ENCODE results near the gene ADAT3. TPM values are rescaled to one million over a fixed set of nuclear protein-coding genes. Genes with fewer than 3 reads are reported as not detected.

Gene ADAT3
- total RNA-seq, 1 donor, result 4.2 TPM

DNA sequence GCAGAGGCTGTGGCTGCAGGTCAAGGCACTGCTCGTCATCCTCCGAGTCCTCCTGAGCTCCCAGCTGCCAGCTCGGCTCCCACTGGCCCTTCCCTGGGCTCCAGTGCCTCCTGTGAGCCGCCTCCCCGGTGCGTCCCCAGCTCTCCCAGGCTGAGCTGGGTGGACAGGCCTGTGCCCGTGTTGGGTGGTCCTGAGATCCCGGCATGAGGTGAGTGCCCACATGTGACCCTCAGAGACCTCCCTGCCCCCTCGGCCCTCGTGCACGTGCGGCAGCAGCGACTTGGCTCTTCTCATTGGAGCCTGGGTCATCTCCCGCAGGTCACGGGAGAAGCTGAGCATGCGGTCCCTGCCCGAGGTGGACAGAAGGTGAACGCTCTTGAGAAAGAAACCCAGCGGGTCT, 15.4 kb downstream of the ADAT3 start:
- TF ChIP-seq, protein P1, sequence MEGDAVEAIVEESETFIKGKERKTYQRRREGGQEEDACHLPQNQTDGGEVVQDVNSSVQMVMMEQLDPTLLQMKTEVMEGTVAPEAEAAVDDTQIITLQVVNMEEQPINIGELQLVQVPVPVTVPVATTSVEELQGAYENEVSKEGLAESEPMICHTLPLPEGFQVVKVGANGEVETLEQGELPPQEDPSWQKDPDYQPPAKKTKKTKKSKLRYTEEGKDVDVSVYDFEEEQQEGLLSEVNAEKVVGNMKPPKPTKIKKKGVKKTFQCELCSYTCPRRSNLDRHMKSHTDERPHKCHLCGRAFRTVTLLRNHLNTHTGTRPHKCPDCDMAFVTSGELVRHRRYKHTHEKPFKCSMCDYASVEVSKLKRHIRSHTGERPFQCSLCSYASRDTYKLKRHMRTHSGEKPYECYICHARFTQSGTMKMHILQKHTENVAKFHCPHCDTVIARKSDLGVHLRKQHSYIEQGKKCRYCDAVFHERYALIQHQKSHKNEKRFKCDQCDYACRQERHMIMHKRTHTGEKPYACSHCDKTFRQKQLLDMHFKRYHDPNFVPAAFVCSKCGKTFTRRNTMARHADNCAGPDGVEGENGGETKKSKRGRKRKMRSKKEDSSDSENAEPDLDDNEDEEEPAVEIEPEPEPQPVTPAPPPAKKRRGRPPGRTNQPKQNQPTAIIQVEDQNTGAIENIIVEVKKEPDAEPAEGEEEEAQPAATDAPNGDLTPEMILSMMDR (IDR thresholded peaks at IDR 0.05; ENCODE audit: insufficient read depth, low read length), result no peak
- no peak for DNase-seq (ENCODE audit: low read depth)

DNA sequence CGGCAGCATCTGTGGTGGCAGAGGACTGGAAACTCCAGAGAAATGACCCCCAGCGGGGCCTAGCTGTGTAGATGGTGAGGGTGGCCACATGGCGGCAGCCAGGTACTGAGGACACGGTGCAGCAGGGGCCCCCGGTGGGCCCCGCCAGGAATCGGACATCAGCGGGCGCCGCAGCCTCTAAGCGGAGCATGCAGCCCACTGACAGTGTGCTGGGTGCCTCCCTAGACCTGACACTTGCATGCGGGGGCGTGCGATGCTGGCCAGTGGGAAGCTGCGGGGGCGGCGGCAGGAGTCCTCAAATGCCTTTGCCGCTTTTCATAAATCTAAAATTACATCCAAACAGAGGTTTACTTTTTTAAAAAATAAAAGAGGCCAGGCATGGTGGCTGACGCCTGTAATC, 16.1 kb downstream of the ADAT3 start:
- DNase-seq (ENCODE audit: low read depth), result no peak
- TF ChIP-seq, protein P1 (IDR thresholded peaks at IDR 0.05; ENCODE audit: insufficient read depth, low read length), result no peak
- no peak overlapping the region for H3K4me3 ChIP-seq (ENCODE audit: low read depth, low read length)

More for the DNA sequence above, 15.4 kb downstream of the ADAT3 start:
- H3K4me3 ChIP-seq (ENCODE audit: low read depth, low read length), result no peak overlapping the region

DNA sequence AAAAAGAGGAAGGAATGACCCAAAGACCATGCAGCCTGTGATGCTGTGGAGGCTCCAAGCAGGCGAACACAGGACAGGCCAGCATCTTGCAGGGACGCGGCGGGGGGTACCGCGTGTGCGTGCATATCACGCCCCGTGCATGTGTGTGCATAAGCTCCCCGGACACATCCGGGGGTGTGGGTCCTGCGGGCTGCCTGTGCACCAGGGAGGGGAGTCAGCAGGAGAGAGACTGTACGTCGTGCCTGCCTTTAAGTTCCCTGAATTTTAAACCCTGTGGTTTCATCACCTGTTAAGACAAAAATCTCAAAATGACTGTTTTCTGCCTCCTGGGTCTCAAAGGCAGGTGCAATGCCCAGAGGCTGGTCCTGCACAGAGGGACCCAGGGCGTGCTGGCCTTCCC, 16.6 kb downstream of the ADAT3 start:
- H3K4me3 ChIP-seq (ENCODE audit: low read depth, low read length), result no peak overlapping the region
- TF ChIP-seq, protein P1 (IDR thresholded peaks at IDR 0.05; ENCODE audit: insufficient read depth, low read length), result no peak
- DNase-seq (ENCODE audit: low read depth), result no peak

DNA sequence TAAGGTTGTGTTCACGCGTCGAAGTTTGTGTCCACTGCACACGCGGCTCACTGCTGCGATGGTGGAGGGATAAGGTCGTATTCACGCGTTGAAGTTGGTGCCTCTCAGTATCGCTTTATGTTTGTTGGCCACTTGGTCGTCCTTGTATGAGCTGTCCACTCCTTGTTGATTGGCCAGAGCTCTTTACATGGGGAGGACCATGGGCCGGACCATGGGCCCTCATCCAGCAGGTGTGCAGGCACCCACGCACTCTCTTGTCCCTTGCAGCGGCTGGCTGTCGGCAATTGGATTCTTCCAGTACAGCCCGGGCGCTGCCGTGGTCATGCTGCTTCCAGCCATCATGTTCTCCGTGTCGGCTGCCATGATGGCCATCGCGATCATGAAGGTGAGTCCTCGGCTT, 17.6 kb downstream of the ADAT3 start:
- TF ChIP-seq, protein P1 (IDR thresholded peaks at IDR 0.05; ENCODE audit: insufficient read depth, low read length), result no peak
- no peak for DNase-seq (ENCODE audit: low read depth)
- no peak overlapping the region for H3K4me3 ChIP-seq (ENCODE audit: low read depth, low read length)

DNA sequence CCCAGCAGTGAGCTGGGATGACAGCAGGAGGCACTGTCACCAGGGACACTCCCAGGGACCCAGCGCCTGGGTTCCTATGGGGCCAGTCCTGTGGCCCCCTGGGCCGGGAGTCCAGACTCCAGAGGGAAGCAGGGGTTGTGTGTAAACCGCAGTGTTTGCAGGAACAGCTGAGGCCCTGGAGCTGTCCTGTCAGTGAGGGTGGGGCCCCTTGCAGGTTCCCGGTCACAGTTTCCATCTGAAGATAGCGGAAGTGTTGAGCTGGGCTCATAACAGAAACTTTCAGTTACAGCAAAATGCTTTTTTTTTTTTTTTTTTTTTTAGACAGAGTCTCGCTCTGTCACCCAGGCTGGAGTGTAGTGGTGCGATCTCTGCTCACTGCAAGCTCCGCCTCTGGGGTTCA, 18.1 kb downstream of the ADAT3 start:
- TF ChIP-seq, protein P1 (IDR thresholded peaks at IDR 0.05; ENCODE audit: insufficient read depth, low read length), result no peak
- no peak for DNase-seq (ENCODE audit: low read depth)
- no peak overlapping the region for H3K4me3 ChIP-seq (ENCODE audit: low read depth, low read length)

DNA sequence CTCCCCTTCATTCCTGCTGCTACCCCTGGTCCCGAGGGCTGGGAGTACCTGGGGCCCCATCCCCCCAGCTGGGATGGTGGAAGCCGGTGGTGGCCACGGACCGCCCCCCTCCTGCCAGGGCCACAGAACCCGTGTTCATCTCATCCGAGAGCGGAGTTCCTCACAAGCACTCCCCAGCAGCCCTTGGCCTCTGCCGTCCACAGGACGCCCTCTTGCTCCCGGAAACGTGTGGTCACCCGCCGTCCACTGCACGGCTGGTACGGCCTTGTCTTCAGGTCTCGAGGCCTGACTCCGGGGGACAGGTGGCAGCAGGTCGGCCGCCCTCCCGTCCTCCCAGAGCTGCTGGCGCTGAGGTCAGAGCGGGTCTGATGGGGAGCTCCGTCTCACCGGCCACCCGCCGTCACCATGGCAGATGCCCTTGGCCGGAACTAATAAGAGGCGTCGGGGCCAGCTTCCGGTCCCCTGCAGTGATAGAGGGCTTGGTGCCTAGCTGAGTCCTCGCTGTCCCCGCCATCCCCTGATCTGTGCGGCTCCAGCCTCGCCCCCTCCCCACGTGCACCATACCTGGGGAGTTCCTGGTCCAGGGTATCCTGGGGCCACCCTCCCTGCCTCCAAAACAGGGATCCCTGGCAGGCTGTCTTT, 19.2 kb downstream of the ADAT3 start:
- TF ChIP-seq, protein P1 (IDR thresholded peaks at IDR 0.05; ENCODE audit: insufficient read depth, low read length), result no peak
- no peak overlapping the region for H3K4me3 ChIP-seq (ENCODE audit: low read depth, low read length)
- DNase-seq (ENCODE audit: low read depth), result no peak

DNA sequence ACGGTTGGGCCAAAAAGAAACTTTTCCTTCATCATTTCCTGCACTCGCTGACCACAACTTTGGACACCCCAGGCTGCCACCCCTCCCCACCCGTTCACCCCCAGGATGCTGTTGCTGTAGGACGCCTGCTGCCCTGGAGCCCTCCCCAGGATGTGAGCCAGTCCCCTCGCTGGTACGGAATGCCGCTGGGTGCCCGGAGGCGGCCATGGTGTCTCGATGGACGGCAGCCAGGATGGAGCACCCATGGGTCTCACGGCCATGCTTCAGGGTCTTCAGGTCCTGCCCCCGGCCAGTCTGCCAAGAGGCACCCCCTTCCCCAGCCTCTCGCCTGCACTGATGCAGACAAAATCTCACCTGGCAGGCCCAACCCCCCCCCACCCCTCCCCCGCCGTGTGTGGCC, 20.3 kb downstream of the ADAT3 start:
- DNase-seq (ENCODE audit: low read depth), result no peak
- no peak overlapping the region for H3K4me3 ChIP-seq (ENCODE audit: low read depth, low read length)
- TF ChIP-seq, protein P1 (IDR thresholded peaks at IDR 0.05; ENCODE audit: insufficient read depth, low read length), result no peak

Data from fibroblast of the aortic adventitia (primary cell).